GM23338 (cell line): Measurements from ENCODE around the gene HS6ST1. TPM values are rescaled to one million over a fixed set of nuclear protein-coding genes. Genes with fewer than 3 reads are reported as not detected.
A peak's percentile ranks its signal among the peaks of the same experiment; 100 is the strongest.

Experiments used
- ATAC-seq: fragments of 200-7000 bp; cut with Tn5 transposase; 3 replicates; pipeline ENCODE4 v1.9.1; 2020
- DNase-seq: peaks from one replicate; pipeline ENCODE4 v3.0.0-alpha.2; 2015; ENCODE audit warnings: low spot score
- H2AFZ ChIP-seq: fragments of 200-600 bp; sonication (generic); 2 replicates; pipeline ENCODE4 v1.8.0; 2016; ENCODE audit warnings: antibody characterized with exemption, mild to moderate bottlenecking, moderate library complexity
- H3F3A ChIP-seq: fragments of 200-600 bp; sonication (generic); replicated peaks from 2 replicates; pipeline ENCODE4 v1.8.0; 2017; ENCODE audit warnings: antibody characterized with exemption, mixed run types, low read depth
- H3K27ac ChIP-seq: fragments of 200-600 bp; sonication (generic); 2 replicates; pipeline ENCODE4 v1.6.1; 2016; ENCODE audit warnings: low read depth
- H3K27me3 ChIP-seq: fragments of 200-600 bp; sonication (generic); 2 replicates; pipeline ENCODE4 v1.8.0; 2016; ENCODE audit warnings: mild to moderate bottlenecking, mixed run types, moderate library complexity; ENCODE audit not compliant: insufficient read depth
- H3K36me3 ChIP-seq: fragments of 200-600 bp; sonication (generic); 2 replicates; pipeline ENCODE4 v1.8.0; 2016; ENCODE audit warnings: mild to moderate bottlenecking; ENCODE audit not compliant: insufficient read depth
- H3K4me1 ChIP-seq: fragments of 200-600 bp; sonication (generic); 2 replicates; pipeline ENCODE4 v1.8.0; 2016; ENCODE audit warnings: mild to moderate bottlenecking, moderate library complexity; ENCODE audit not compliant: insufficient read depth
- H3K4me2 ChIP-seq: fragments of 200-600 bp; sonication (generic); 2 replicates; pipeline ENCODE4 v1.7.1; 2017; ENCODE audit warnings: mixed run types
- H3K4me3 ChIP-seq: fragments of 200-600 bp; sonication (generic); 2 replicates; pipeline ENCODE4 v1.6.1; 2016; ENCODE audit warnings: mixed run types
- H3K79me2 ChIP-seq: fragments of 200-600 bp; sonication (generic); replicated peaks from 2 replicates; pipeline ENCODE4 v1.8.0; 2017; ENCODE audit warnings: mild to moderate bottlenecking; ENCODE audit not compliant: insufficient read depth
- H3K9me2 ChIP-seq: fragments of 200-600 bp; sonication (generic); 2 replicates; pipeline ENCODE4 v1.8.0; 2017; ENCODE audit not compliant: insufficient read depth
- H4K20me1 ChIP-seq: fragments of 200-600 bp; sonication (generic); replicated peaks from 2 replicates; pipeline ENCODE4 v1.8.0; 2017; ENCODE audit warnings: mild to moderate bottlenecking; ENCODE audit not compliant: insufficient read depth
- H3K27ac Mint-ChIP-seq: 2 replicates; pipeline ENCODE4 v1.8.0; 2020; ENCODE audit warnings: inconsistent platforms, mild to moderate bottlenecking, moderate library complexity, mixed read lengths
- H3K27me3 Mint-ChIP-seq: 3 replicates; pipeline ENCODE4 v1.8.0; 2022; ENCODE audit warnings: low read depth, mild to moderate bottlenecking, moderate library complexity, mixed read lengths, inconsistent platforms; ENCODE audit not compliant: insufficient read depth, poor library complexity
- H3K36me3 Mint-ChIP-seq: 3 replicates; pipeline ENCODE4 v1.8.0; 2021; ENCODE audit warnings: low read depth, mild to moderate bottlenecking, inconsistent platforms, moderate library complexity, mixed read lengths
- H3K4me1 Mint-ChIP-seq: 3 replicates; pipeline ENCODE4 v1.8.0; 2020; ENCODE audit warnings: mild to moderate bottlenecking, inconsistent platforms, mixed read lengths
- H3K4me3 Mint-ChIP-seq: 3 replicates; pipeline ENCODE4 v1.8.0; 2021; ENCODE audit warnings: moderate library complexity, mild to moderate bottlenecking, inconsistent platforms, mixed read lengths
- H3K9me3 Mint-ChIP-seq: 3 replicates; pipeline ENCODE4 v1.8.0; 2020; ENCODE audit warnings: moderate library complexity, mild to moderate bottlenecking, inconsistent platforms, mixed read lengths
- ZNF114 ChIP-seq: fragments of 250-450 bp; sonication (Bioruptor Pico); IDR thresholded peaks from 2 replicates; pipeline ENCODE4 v1.5.0; 2020; ENCODE audit warnings: mild to moderate bottlenecking, moderate library complexity
- ZNF462 ChIP-seq: fragments of 250-450 bp; sonication (Bioruptor Pico); IDR thresholded peaks from 2 replicates; pipeline ENCODE4 v1.5.0; 2020; ENCODE audit warnings: mild to moderate bottlenecking, moderate library complexity
- polyA plus RNA-seq: library from polyadenylated mRNA; unstranded; fragments of >200 nt; fragmentation: Nextera tagmentation; extraction: Ambion mirVana; gene quantifications from 2 replicates; pipeline ENCODE4 v1.2.1, GENCODE V29; 2016
- total RNA-seq: library from RNA; depleted of rRNA; stranded (reverse); fragments of >200 nt; shearing (Covaris generic); gene quantifications from 2 replicates; pipeline ENCODE4 v1.2.3, GENCODE V29; 2014
- TF ChIP-seq, protein P1 (sequence below), 2 experiments: fragments of 200-600 bp in 1 of 2; sonication (generic) in 1 of 2; conservative IDR thresholded peaks; 2 replicates each; pipeline versions ENCODE4 v1.5.1 to v1.6.1; 2016 to 2017; ENCODE audit warnings: antibody characterized with exemption in 2 of 2, low read depth in 2 of 2, mild to moderate bottlenecking in 2 of 2, moderate library complexity in 1 of 2

The HS6ST1 gene
- total and polyA plus RNA-seq, 2 experiments from 2014 or later = 21.1 to 106 TPM

GRCh38 chr2:128286905-128287779 lies 31.5 kb downstream of the HS6ST1 start:
- Mint-ChIP-seq H3K4me3 (no peak overlapping the region), H3K27me3 (peaks cover 4% of the 10 kb centered on the region), H3K4me1 (peaks cover 38% of the 10 kb centered on the region), H3K27ac (no peak overlapping the region), H3K9me3 (no peaks in the 10 kb centered on the region), H3K36me3 (peaks cover 6% of the 10 kb centered on the region; the same call in 1 of the 3 replicates)
- H3K4me3 ChIP-seq = no peak overlapping the region
- no peak for TF ChIP-seq ZNF462 (CRISPR knock-in tag)
- H2AFZ ChIP-seq = no peak overlapping the region
- peaks cover 35% of the 10 kb centered on the region for H4K20me1 ChIP-seq
- ATAC-seq = no peak
- DNase-seq = no peak
- H3K27ac ChIP-seq = 0 out of 2 replicates have a peak overlapping the region, but pooled peaks have one; percentile 32
- H3F3A ChIP-seq = no peaks in the 10 kb centered on the region
- no peaks in the 10 kb centered on the region for H3K36me3 ChIP-seq
- no peaks in the 10 kb centered on the region for H3K9me2 ChIP-seq
- peaks cover 17% of the 10 kb centered on the region for H3K4me1 ChIP-seq
- peaks cover 98% of the 10 kb centered on the region for H3K79me2 ChIP-seq
- no peak overlapping the region for H3K4me2 ChIP-seq
- no peaks in the 10 kb centered on the region for H3K27me3 ChIP-seq

DNA sequence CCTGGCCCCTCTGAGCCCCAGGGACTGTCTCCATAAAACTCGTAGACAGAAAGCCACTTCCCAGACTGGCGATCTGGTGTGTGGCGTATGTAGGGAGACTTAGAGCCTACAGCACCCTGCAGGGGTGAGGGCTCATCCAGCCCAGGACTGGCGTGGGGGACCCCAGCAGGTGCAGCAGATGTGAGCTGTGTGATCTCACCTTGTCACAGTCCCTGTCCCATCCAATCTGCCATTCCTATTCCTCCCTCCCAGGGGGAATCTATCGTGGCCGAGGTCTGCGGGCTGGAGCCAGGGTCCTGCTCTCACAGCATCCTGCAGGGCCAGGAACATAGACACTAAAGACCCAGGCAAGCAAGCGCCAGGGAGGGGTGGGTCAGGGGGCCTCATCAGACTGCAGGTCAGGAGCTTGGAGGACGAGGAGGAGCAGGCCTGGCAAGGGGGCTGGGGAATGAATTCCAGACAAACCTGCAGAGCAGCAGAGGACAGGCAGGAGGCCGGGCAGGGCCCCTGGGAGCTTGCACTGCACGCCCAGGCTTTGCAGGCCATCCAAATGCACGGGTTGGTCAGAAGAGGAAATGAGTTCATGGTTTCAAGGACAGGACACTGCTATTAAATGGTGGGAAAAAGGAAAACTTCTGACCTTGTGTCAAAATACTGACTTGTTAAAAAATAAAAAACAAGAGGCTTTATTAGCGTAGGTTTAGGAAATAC lies 32.5 kb downstream of the HS6ST1 start:
- ATAC-seq = no peak
- H3K4me3 ChIP-seq = no peak overlapping the region
- no peak overlapping the region for H3K4me3 Mint-ChIP-seq
- peaks cover 98% of the 10 kb centered on the region for H3K79me2 ChIP-seq
- H3K4me2 ChIP-seq = no peak overlapping the region
- no peak overlapping the region for H2AFZ ChIP-seq
- H4K20me1 ChIP-seq = peaks cover 41% of the 10 kb centered on the region
- 0 out of 2 replicates have a peak overlapping the region, but pooled peaks have one; percentile 32 for H3K27ac ChIP-seq
- H3K27me3 ChIP-seq = no peaks in the 10 kb centered on the region
- DNase-seq = no peak
- peaks cover 6% of the 10 kb centered on the region; the same call in 1 of the 3 replicates for H3K36me3 Mint-ChIP-seq
- no peaks in the 10 kb centered on the region for H3K9me2 ChIP-seq
- H3K4me1 ChIP-seq = peaks cover 17% of the 10 kb centered on the region
- H3K9me3 Mint-ChIP-seq = no peaks in the 10 kb centered on the region
- no peaks in the 10 kb centered on the region for H3F3A ChIP-seq
- H3K27ac Mint-ChIP-seq = no peak overlapping the region
- H3K4me1 Mint-ChIP-seq = peaks cover 41% of the 10 kb centered on the region
- H3K27me3 Mint-ChIP-seq = peaks cover 4% of the 10 kb centered on the region
- no peaks in the 10 kb centered on the region for H3K36me3 ChIP-seq
- TF ChIP-seq, protein P1, sequence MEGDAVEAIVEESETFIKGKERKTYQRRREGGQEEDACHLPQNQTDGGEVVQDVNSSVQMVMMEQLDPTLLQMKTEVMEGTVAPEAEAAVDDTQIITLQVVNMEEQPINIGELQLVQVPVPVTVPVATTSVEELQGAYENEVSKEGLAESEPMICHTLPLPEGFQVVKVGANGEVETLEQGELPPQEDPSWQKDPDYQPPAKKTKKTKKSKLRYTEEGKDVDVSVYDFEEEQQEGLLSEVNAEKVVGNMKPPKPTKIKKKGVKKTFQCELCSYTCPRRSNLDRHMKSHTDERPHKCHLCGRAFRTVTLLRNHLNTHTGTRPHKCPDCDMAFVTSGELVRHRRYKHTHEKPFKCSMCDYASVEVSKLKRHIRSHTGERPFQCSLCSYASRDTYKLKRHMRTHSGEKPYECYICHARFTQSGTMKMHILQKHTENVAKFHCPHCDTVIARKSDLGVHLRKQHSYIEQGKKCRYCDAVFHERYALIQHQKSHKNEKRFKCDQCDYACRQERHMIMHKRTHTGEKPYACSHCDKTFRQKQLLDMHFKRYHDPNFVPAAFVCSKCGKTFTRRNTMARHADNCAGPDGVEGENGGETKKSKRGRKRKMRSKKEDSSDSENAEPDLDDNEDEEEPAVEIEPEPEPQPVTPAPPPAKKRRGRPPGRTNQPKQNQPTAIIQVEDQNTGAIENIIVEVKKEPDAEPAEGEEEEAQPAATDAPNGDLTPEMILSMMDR (conservative IDR thresholded peaks at IDR 0.05; ENCODE audit: low read depth in 2 of 2) = no peak
- no peak for TF ChIP-seq ZNF114 (CRISPR knock-in tag)
